ENCODE data around the gene TMEM38B.

DNA sequence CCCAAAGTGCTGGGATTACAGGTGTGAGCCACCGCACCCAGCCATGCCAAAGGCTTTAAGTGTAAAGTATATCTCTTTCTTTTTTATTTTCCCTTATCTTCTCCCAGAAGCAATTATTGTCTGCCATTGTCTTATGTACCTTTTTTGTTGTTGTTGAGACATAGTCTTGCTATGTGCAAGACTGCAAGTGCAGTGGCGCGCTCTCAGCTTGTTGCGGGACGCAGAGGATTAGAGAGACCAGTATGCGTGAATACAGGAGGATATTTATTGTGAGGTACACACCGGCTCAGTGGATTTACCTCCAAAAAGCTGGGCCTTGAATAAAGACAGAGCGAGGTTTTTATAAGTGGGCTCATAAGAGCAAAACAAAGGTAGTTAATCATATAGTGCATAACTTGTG lies 11.8 kb downstream of the TMEM38B start:
- TF ChIP-seq CTCF (IDR thresholded peaks at IDR 0.05) (no peak), POLR2A (IDR thresholded peaks at IDR 0.05) (no peak)
